ENCODE data around the gene SLC12A4. TPM values are rescaled to one million over a fixed set of nuclear protein-coding genes. Genes with fewer than 3 reads are reported as not detected.
A peak's percentile ranks its signal among the peaks of the same experiment; 100 is the strongest.

SLC12A4 gene
- total RNA-seq, 5 donors from 2014 or later (not counting 1 experiment from before 2014, with no cell fraction given): 23.3 to 39.6 (median 33.7) TPM

GRCh38 chr16:67946128-67946569 lies 22.3 kb downstream of the SLC12A4 start:
- no peak overlapping the region for H3K4me3 ChIP-seq (ENCODE audit: control insufficient read depth in 1 of 2, extremely low read depth in 1 of 2, low read length in 1 of 2)
- no peak for DNase-seq
- no peak overlapping the region for H3K4me3 Mint-ChIP-seq
- peaks cover 9 to 14% (median 9%) of the 10 kb centered on the region in 3 donors for H3K4me1 Mint-ChIP-seq
- no peak overlapping the region for H3K27ac Mint-ChIP-seq
- ChIA-PET POLR2A (no interaction called here), CTCF (interaction anchor here (0.6 to 0.7 kb wide), 2 partner anchors 498 to 827 kb away, joined by 3 read pairs; no protein-coding TSS in a partner anchor)
- H3K27me3 ChIP-seq (replicated peaks in 1 of 2; ENCODE audit: control insufficient read depth in 2 of 2, extremely low read depth in 1 of 2, insufficient read depth in 2 of 2, low read length in 1 of 2): no peaks in the 10 kb centered on the region
- H3K9me3 Mint-ChIP-seq: no peaks in the 10 kb centered on the region
- no peak for ATAC-seq (replicated peaks in 1 of 4)
- peaks cover 8 to 38% of the 10 kb centered on the region in 2 donors for H3K36me3 ChIP-seq (ENCODE audit: control insufficient read depth in 2 of 2, extremely low read depth in 1 of 2, insufficient read depth in 1 of 2, low read length in 1 of 2)
- no peaks in the 10 kb centered on the region for H3K9me3 ChIP-seq
- H3K27ac ChIP-seq (ENCODE audit: low read length): no peak overlapping the region
- no peaks in the 10 kb centered on the region for H3K27me3 Mint-ChIP-seq
- H3K36me3 Mint-ChIP-seq: peaks cover 12% of the 10 kb centered on the region
- peaks cover 0 to 21% of the 10 kb centered on the region in 2 experiments for H3K4me1 ChIP-seq (ENCODE audit: control insufficient read depth in 1 of 2, extremely low read depth in 1 of 2, insufficient read depth in 2 of 2, low read length in 2 of 2)
- 98% methylated on average over 13 of the region's 20 CpGs for WGBS (ENCODE audit: insufficient coverage)

GRCh38 chr16:67945392-67945933 lies 23.0 kb downstream of the SLC12A4 start:
- ATAC-seq (replicated peaks in 1 of 4) (no peak), DNase-seq (no peak)
- no peaks in the 10 kb centered on the region for H3K9me3 ChIP-seq
- H3K36me3 ChIP-seq (ENCODE audit: control insufficient read depth in 2 of 2, extremely low read depth in 1 of 2, insufficient read depth in 1 of 2, low read length in 1 of 2): peaks cover 6 to 33% of the 10 kb centered on the region in 2 donors
- no peak overlapping the region for H3K4me3 ChIP-seq (ENCODE audit: control insufficient read depth in 1 of 2, extremely low read depth in 1 of 2, low read length in 1 of 2)
- 94% methylated on average over 20 of the region's 24 CpGs for WGBS (ENCODE audit: insufficient coverage)
- Mint-ChIP-seq H3K27ac (no peak overlapping the region), H3K9me3 (no peaks in the 10 kb centered on the region), H3K27me3 (no peaks in the 10 kb centered on the region), H3K36me3 (peaks cover 12% of the 10 kb centered on the region), H3K4me1 (peaks cover 12 to 19% (median 15%) of the 10 kb centered on the region in 3 donors), H3K4me3 (no peak overlapping the region)
- CTCF ChIA-PET: interaction anchor here (0.6 to 0.7 kb wide), 2 partner anchors 174 to 826 kb away, joined by 3 to 5 read pairs; no protein-coding TSS in a partner anchor
- POLR2A ChIA-PET: no interaction called here
- no peak overlapping the region for H3K27ac ChIP-seq (ENCODE audit: low read length)
- peaks cover 0 to 26% of the 10 kb centered on the region in 2 experiments for H3K4me1 ChIP-seq (ENCODE audit: control insufficient read depth in 1 of 2, extremely low read depth in 1 of 2, insufficient read depth in 2 of 2, low read length in 2 of 2)
- no peaks in the 10 kb centered on the region for H3K27me3 ChIP-seq (replicated peaks in 1 of 2; ENCODE audit: control insufficient read depth in 2 of 2, extremely low read depth in 1 of 2, insufficient read depth in 2 of 2, low read length in 1 of 2)

GRCh38 chr16:67944690-67945391 lies 23.6 kb downstream of the SLC12A4 start:
- Histone ChIP-seq H3K4me1 (ENCODE audit: control insufficient read depth in 1 of 2, extremely low read depth in 1 of 2, insufficient read depth in 2 of 2, low read length in 2 of 2) (peaks cover 0 to 32% of the 10 kb centered on the region in 2 experiments), H3K27ac (ENCODE audit: low read length) (no peak overlapping the region), H3K9me3 (no peaks in the 10 kb centered on the region), H3K36me3 (ENCODE audit: control insufficient read depth in 2 of 2, extremely low read depth in 1 of 2, insufficient read depth in 1 of 2, low read length in 1 of 2) (peaks cover 6 to 30% of the 10 kb centered on the region in 2 donors), H3K4me3 (ENCODE audit: control insufficient read depth in 1 of 2, extremely low read depth in 1 of 2, low read length in 1 of 2) (no peak overlapping the region), H3K27me3 (replicated peaks in 1 of 2; ENCODE audit: control insufficient read depth in 2 of 2, extremely low read depth in 1 of 2, insufficient read depth in 2 of 2, low read length in 1 of 2) (no peaks in the 10 kb centered on the region)
- Mint-ChIP-seq H3K27ac (no peak overlapping the region), H3K9me3 (no peaks in the 10 kb centered on the region), H3K27me3 (no peaks in the 10 kb centered on the region), H3K36me3 (peaks cover 12% of the 10 kb centered on the region), H3K4me3 (no peak overlapping the region), H3K4me1 (peaks cover 19 to 25% (median 21%) of the 10 kb centered on the region in 3 donors)
- ChIA-PET CTCF (interaction anchor here (0.6 to 0.7 kb wide), 2 partner anchors 17 to 175 kb away, joined by 3 to 5 read pairs; no protein-coding TSS in a partner anchor), POLR2A (no interaction called here)
- DNase-seq: no peak
- 96% methylated on average over 24 of the region's 24 CpGs for WGBS (ENCODE audit: insufficient coverage)
- no peak for ATAC-seq (replicated peaks in 1 of 4)

GRCh38 chr16:67943619-67944504 lies 24.6 kb downstream of the SLC12A4 start, which contains the start of gene LCAT:
Gene LCAT (minus strand): TSS chr16:67944120. CDS start chr16:67944101, 19 bp downstream.
- peak within 1 kb of the TSS in 1 of 2 donors; percentile 34 for H3K27ac Mint-ChIP-seq
- peaks cover 12% of the 10 kb centered on the region for H3K36me3 Mint-ChIP-seq
- Histone ChIP-seq H3K36me3 (ENCODE audit: control insufficient read depth in 2 of 2, extremely low read depth in 1 of 2, insufficient read depth in 1 of 2, low read length in 1 of 2) (peaks cover 6 to 28% of the 10 kb centered on the region in 2 donors), H3K27ac (ENCODE audit: low read length) (no peak within 1 kb of the TSS), H3K4me3 (ENCODE audit: control insufficient read depth in 1 of 2, extremely low read depth in 1 of 2, low read length in 1 of 2) (no peak within 1 kb of the TSS), H3K27me3 (replicated peaks in 1 of 2; ENCODE audit: control insufficient read depth in 2 of 2, extremely low read depth in 1 of 2, insufficient read depth in 2 of 2, low read length in 1 of 2) (no peaks in the 10 kb centered on the region), H3K9me3 (no peaks in the 10 kb centered on the region), H3K4me1 (ENCODE audit: control insufficient read depth in 1 of 2, extremely low read depth in 1 of 2, insufficient read depth in 2 of 2, low read length in 2 of 2) (peaks cover 0 to 40% of the 10 kb centered on the region in 2 experiments)
- ATAC-seq (replicated peaks in 1 of 4) (no peak), DNase-seq (no peak)
- ChIA-PET POLR2A (interaction anchor here in 1 of 2 donors (0.5 kb wide), 1 partner anchor 11 kb away, joined by 4 read pairs; no protein-coding TSS in a partner anchor), CTCF (interaction anchor here (0.6 to 0.7 kb wide), 3 partner anchors 16 to 73 kb away, joined by 3 to 4 read pairs (median 3); no protein-coding TSS in a partner anchor)
- H3K4me1 Mint-ChIP-seq: peaks cover 22 to 30% (median 28%) of the 10 kb centered on the region in 3 donors
- H3K9me3 Mint-ChIP-seq: no peaks in the 10 kb centered on the region
- 88% methylated on average over 18 of the region's 23 CpGs for WGBS (ENCODE audit: insufficient coverage)
- no peak within 1 kb of the TSS for H3K4me3 Mint-ChIP-seq
- H3K27me3 Mint-ChIP-seq: no peaks in the 10 kb centered on the region

GRCh38 chr16:67943256-67943618 lies 25.2 kb downstream of the SLC12A4 start:
- Mint-ChIP-seq H3K9me3 (no peaks in the 10 kb centered on the region), H3K27me3 (no peaks in the 10 kb centered on the region), H3K4me1 (peaks cover 22 to 29% (median 29%) of the 10 kb centered on the region in 3 donors), H3K27ac (no peak overlapping the region), H3K36me3 (peaks cover 9% of the 10 kb centered on the region), H3K4me3 (no peak overlapping the region)
- Histone ChIP-seq H3K9me3 (no peaks in the 10 kb centered on the region), H3K27ac (ENCODE audit: low read length) (no peak overlapping the region), H3K4me3 (ENCODE audit: control insufficient read depth in 1 of 2, extremely low read depth in 1 of 2, low read length in 1 of 2) (no peak overlapping the region), H3K27me3 (replicated peaks in 1 of 2; ENCODE audit: control insufficient read depth in 2 of 2, extremely low read depth in 1 of 2, insufficient read depth in 2 of 2, low read length in 1 of 2) (no peaks in the 10 kb centered on the region), H3K4me1 (ENCODE audit: control insufficient read depth in 1 of 2, extremely low read depth in 1 of 2, insufficient read depth in 2 of 2, low read length in 2 of 2) (peaks cover 0 to 40% of the 10 kb centered on the region in 2 experiments), H3K36me3 (ENCODE audit: control insufficient read depth in 2 of 2, extremely low read depth in 1 of 2, insufficient read depth in 1 of 2, low read length in 1 of 2) (peaks cover 6 to 28% of the 10 kb centered on the region in 2 donors)
- no peak for ATAC-seq (replicated peaks in 1 of 4)
- WGBS (ENCODE audit: insufficient coverage): 100% methylated on average over 4 of the region's 6 CpGs
- DNase-seq: no peak
- ChIA-PET CTCF (interaction anchor here in 1 of 2 donors (0.6 kb wide), 2 partner anchors 41 to 72 kb away, joined by 3 to 4 read pairs; no protein-coding TSS in a partner anchor), POLR2A (interaction anchor here in 1 of 2 donors (0.5 kb wide), 1 partner anchor 11 kb away, joined by 4 read pairs; no protein-coding TSS in a partner anchor)

All from T-cell (primary cell).